Inflammatory macrophage treated with lipopolysaccharide for 1 hour (primary cell): Measurements from ENCODE around the gene TTC13.
"Not testable (repeated sequence)": the region's sequence is repeated elsewhere in the genome, so short reads cannot be mapped to it uniquely, and the experiment has no call there.

ENCODE experiments used
- DNase-seq, 2 donors: peaks; one replicate each; pipeline ENCODE4 v3.0.0-alpha.2; 2020 to 2022

TTC13 gene

GRCh38 chr1:230987448-230987847 lies 8.8 kb upstream of the TTC13 start:
- no peak for DNase-seq

DNA sequence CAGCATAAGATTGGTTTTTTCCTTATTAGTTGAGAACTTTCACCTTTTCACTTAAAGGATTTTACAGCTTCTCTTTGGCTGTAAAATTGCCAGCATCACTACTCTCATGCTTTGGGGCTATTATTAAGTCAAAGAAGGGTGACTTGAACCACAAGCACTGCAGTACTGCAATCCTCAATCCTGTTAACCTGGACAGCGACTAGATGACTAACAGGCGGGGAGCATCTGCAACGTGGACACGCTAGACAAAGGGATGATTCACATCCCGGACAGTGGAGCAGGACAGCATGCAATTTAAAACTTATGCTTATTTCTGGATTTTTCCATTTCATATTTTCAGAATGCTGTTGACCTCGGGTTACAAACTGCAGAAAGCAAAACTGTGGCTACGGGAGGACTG lies 8.3 kb upstream of the TTC13 start:
- DNase-seq: no peak

GRCh38 chr1:230985711-230986110 lies 7.0 kb upstream of the TTC13 start:
- no peak for DNase-seq

DNA sequence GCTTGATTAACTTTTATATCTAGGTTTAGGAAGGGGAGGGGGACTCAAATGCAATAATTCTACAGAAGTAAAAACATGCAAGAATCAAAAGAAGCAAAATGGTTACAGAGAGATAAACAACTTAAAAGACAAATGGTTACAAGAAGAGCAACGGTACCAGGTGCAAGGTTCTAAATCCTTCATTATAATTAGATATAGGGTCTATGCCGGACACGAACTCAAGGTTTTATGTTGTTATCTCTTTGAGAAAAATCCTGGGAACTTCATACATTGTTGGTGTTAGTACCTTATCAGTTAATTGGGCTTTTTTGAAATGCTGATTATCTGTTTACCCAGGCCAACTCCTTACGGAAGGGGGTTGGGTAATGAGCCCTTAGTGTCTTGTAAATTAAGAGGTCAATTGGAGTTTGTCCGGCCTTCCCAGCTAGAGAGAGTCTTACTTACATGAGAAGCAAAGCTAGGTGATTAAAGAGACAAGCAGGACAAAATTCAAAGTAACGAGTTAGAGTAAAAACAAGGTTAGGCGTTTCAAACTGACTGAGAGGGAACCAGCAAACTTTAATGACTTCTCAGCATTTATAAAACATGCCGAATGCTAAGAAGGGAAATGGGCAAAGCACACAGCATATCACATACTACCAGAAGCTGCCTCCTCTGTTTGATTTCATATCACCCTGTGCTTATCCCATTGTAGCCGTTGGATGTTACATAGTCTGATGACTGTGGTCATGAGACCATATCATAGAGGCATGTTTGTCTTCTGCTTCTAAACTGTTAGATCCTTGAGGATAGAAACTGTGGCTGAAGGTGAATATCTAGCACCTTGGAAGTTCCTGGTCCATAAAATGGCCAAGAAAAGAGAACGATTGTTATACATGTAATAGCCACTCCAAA lies 6.2 kb upstream of the TTC13 start:
- not testable (repeated sequence) for DNase-seq

- no peak for DNase-seq
Measured at GRCh38 chr1:230983811-230984210, 5.2 kb upstream of the TTC13 start.

- DNase-seq: no peak
Measured at GRCh38 chr1:230982696-230983095, 4.0 kb upstream of the TTC13 start.

DNA sequence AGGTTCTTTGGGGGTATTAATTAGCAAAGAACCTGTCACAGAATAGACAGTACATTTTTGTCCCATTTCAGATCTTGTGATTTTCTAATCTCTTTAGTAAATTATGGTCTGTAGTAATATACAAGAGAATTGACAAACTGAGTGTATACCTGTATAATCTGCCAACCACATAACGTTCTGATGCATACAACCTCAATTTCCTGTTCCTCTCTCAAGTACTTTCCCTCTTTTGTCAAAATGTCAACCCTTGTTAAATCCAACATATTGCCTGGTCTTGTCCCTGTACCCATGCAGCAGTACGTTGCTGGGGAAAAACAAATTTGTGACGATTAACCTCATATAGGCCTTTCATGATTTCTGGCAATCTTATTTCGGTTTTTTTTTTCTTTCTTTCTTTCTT lies 1.3 kb upstream of the TTC13 start:
- no peak for DNase-seq

DNA sequence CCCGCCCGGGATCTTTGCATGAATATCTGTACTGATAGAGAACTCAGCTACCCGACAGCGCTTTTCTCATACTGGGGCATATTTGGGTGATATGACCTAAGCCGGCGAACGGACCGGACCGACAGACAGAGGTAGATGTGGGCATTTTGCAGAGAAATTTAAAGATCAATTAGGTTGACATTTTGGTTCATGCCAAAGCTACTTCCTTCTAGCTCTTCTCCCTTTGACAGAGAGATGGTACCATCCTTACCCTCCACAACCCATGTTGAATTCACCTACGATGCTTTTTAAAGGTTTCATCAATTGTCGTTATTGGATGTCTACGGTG lies 692 bp upstream of the TTC13 start:
- DNase-seq: no peak

DNA sequence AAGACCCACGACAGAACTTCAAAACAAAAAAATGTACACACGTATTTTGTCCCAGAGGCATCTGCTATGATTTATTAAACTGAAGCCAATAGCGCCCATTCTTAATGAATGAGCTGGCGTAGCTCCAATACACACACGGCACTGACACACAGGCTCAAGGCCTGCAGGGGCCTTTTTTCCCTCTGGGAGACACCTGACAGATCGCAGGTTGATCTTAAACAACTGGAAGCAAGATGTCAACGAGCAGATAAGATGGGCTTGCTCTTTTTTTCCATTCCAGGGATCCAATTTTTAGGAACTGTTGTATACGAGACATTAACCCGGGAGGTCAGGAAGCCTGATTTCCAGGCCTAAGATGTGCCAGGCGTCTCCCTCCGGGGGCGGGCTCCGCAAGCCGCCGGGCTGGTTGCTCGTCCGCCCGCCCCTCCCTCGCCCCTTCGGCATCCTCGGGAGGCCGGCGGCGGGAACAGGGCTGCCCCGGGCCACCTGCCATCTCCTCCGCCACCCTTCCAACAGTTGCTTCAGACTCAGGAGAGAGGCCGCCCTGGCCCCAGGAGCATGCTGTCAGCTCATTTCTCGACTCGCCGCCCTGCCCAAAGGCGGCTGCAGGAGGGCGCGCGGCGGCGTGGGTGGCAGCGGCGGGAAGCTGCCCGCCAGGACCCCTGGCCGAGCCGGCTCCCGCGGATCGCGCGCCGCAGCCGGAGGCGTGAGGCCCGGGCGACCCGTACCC lies 735 bp downstream of the TTC13 start:
- DNase-seq: no peak

- DNase-seq: peak; percentile 36 to 45
Measured at GRCh38 chr1:230976825-230977747, 1.6 kb downstream of the TTC13 start.

GRCh38 chr1:230976360-230976759 lies 2.3 kb downstream of the TTC13 start:
- DNase-seq: no peak

- no peak for DNase-seq
Measured at GRCh38 chr1:230975636-230976035, 3.0 kb downstream of the TTC13 start.

DNA sequence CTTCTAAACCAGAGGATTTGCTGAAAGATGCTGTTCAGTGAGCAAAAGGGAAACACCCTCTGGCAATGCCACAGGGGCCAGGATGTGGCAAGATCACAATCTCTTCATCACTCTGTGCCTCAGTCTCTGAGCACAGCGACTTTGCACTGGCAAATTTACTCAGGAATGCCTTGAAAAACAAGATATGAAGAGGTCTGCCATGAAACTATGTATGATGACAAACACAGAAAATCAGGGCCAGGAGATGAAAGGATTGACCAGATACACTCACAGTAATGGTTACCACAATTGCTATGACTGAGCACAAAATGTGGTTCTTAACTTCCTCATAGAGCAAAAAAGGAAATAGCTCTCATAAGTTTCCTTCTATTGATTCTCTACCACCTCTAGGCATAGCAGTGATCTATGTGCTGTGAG lies 5.8 kb downstream of the TTC13 start:
- DNase-seq: peak; percentile 69 to 71

DNA sequence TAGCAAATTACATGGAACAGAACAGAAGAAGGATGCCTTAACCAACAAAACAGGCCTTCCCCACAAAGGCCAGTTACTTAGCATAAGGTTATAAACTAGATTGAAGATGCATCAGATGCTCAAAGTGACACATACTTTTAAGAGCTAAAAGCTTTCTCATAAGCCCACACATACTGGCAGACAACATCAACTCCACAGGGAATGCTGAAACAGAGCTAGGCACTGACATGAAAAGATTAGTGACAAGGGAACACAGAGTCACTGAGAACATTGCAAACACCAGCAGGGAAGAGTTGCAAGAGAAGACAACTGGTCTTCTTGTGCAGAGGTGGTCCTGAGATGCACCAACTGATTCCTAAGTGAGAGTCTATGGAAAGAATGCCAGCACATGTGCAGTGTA lies 6.9 kb downstream of the TTC13 start:
- no peak for DNase-seq

- DNase-seq: no peak
Measured at GRCh38 chr1:230970432-230970831, 8.2 kb downstream of the TTC13 start.

GRCh38 chr1:230966358-230966873 lies 12.2 kb downstream of the TTC13 start:
- no peak for DNase-seq

GRCh38 chr1:230965535-230965934 lies 13.1 kb downstream of the TTC13 start:
- no peak for DNase-seq

DNA sequence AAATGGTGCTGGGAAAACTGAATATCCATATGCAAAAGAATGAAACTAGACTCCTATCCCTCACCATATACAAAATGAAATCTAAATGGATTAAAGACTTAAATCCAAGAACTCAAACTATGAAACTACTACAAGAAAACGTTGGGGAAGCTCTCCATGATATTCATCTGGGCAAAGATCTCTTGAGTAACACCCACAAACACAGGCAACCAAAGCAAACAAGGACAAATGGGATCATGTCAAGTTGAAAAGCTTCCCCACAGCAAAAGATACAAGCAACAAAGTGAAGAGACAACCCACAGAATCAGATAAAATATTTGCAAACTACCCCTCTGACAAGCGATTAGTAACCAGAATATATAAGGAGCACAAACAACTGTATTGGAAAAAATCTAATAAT lies 13.8 kb downstream of the TTC13 start:
- DNase-seq: no peak

DNA sequence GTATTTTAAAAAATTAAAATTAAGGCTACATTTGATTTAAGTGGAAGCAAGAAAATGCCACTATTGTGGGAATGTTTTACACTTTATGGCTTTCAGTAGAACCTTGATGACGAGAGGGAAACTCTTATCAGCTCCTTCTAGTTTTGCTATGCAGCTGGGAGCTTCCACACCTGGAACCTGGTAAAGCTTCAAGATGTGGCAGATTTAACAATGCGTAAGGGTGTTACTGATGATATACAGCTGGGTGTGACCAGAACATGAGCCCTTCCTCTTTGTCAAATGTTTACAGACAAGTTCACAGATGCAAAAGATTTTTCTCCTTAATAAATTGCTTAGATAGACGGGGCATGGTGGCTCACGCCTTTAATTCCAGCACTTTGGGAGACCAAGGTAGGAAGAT lies 20.3 kb downstream of the TTC13 start:
- no peak for DNase-seq

GRCh38 chr1:230957580-230957989 lies 21.1 kb downstream of the TTC13 start:
- no peak for DNase-seq

- no peak for DNase-seq
Measured at GRCh38 chr1:230950404-230950803, 28.3 kb downstream of the TTC13 start.

DNA sequence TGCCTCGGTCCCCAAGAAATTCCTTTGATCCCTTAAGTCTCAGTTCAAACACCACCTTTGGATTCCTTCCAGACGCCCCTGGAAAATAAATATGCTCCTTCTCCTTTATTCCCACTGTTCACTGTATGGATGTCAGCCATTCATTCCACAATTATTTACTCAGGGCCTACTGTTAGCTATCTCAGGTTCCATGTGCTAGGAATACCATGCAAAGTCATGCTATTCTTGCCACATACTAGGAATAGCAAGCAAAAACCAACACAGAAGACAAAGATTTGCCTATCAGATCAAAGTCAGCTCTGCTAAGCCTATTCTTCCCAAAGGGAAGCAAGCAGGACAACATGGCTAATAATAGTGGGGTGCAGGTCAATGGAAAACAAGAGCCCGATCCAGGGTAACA lies 29.8 kb downstream of the TTC13 start:
- DNase-seq: no peak

GRCh38 chr1:230948301-230948700 lies 30.4 kb downstream of the TTC13 start:
- DNase-seq: no peak
